ENCODE measurements around the gene FOLR1. TPM values are rescaled to one million over a fixed set of nuclear protein-coding genes. Genes with fewer than 3 reads are reported as not detected.
A peak's percentile ranks its signal among the peaks of the same experiment; 100 is the strongest.

FOLR1 gene
- total RNA-seq, 1 experiment from 2014 or later: not detected

DNA sequence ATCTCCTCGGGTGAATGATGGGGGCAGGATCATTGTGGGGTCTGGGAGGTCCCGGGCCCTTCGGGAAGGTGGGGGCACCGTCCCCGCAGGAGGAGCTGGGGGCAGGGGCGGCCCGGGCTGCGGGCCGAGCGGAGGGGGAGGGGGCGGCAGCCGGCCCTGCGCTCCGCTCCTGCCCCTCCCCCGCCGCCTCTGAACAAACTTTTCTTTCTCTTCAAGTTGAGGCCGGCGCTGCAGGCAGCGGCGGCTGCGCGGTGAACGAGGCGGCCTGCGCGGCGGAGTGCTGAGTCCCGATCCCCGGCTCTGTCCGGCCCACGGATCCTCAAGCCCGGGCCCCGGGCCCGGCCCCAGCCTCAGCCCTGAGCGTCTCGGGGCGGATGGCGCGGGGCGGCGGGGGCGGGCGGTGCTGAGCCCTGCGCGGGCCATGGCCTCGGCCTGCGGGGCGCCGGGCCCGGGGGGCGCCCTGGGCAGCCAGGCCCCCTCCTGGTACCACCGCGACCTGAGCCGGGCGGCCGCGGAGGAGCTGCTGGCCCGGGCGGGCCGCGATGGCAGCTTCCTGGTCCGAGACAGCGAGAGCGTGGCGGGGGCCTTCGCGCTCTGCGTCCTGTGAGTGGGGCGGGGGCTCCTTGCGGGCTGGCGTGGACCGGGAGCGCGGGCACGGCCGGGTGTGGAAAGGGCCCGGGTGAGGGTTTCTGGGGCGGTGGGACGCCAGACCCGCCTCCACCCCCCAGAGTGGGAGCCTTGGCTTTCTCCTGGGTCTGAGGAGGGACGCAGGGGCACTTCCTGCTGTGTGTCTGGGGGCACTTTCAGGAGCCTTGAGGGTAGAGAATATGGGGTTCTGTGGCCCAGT is 32.8 kb downstream of the FOLR1 start, which contains the start of gene INPPL1:
Gene INPPL1, plus strand, starts transcription at position 204 of the 847 bp plus-strand sequence. Its CDS starts 218 bp downstream, at position 422.
- ChIA-PET POLR2A (ENCODE audit: low non-redundant PET) (no interaction called here), CTCF (interaction anchor here (0.6 kb wide), 1 partner anchor 35 kb away, joined by 5 read pairs; no protein-coding TSS in a partner anchor)
- Histone ChIP-seq H3K27me3 (replicated peaks; ENCODE audit: insufficient read depth, low read depth, low read length, poor library complexity) (no peaks in the 10 kb centered on the region), H3K4me1 (ENCODE audit: insufficient read depth, low read length, poor library complexity, severe bottlenecking) (peaks cover 10% of the 10 kb centered on the region), H3K4me3 (ENCODE audit: low read depth, low read length, poor library complexity, severe bottlenecking) (peak within 1 kb of the TSS; percentile 79), H3K27ac (ENCODE audit: low read depth, low read length, poor library complexity, severe bottlenecking) (peak within 1 kb of the TSS; percentile 78), H3K9me3 (ENCODE audit: low read depth, low read length, poor library complexity, severe bottlenecking) (no peaks in the 10 kb centered on the region), H3K36me3 (ENCODE audit: insufficient read depth, low read length, poor library complexity, severe bottlenecking) (peaks cover 18% of the 10 kb centered on the region)
- no TSS peak for BruUV-seq (replicated peaks)
- DNase-seq (ENCODE audit: low spot score): peak; percentile 67
- intact Hi-C loops (cut with micrococcal nuclease; ENCODE audit: unreplicated experiment): loop anchor here (5.0 kb wide), 1 partner anchor 112 kb away; the partner anchor contains the start of gene ANAPC15
- TF ChIP-seq, protein P1, sequence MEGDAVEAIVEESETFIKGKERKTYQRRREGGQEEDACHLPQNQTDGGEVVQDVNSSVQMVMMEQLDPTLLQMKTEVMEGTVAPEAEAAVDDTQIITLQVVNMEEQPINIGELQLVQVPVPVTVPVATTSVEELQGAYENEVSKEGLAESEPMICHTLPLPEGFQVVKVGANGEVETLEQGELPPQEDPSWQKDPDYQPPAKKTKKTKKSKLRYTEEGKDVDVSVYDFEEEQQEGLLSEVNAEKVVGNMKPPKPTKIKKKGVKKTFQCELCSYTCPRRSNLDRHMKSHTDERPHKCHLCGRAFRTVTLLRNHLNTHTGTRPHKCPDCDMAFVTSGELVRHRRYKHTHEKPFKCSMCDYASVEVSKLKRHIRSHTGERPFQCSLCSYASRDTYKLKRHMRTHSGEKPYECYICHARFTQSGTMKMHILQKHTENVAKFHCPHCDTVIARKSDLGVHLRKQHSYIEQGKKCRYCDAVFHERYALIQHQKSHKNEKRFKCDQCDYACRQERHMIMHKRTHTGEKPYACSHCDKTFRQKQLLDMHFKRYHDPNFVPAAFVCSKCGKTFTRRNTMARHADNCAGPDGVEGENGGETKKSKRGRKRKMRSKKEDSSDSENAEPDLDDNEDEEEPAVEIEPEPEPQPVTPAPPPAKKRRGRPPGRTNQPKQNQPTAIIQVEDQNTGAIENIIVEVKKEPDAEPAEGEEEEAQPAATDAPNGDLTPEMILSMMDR (conservative IDR thresholded peaks at IDR 0.05; ENCODE audit: low read depth, low read length): no peak
- no peak for TF ChIP-seq EZH2 (IDR thresholded peaks at IDR 0.05; ENCODE audit: borderline replicate concordance, low read depth, low read length, poor library complexity, severe bottlenecking)

DNA sequence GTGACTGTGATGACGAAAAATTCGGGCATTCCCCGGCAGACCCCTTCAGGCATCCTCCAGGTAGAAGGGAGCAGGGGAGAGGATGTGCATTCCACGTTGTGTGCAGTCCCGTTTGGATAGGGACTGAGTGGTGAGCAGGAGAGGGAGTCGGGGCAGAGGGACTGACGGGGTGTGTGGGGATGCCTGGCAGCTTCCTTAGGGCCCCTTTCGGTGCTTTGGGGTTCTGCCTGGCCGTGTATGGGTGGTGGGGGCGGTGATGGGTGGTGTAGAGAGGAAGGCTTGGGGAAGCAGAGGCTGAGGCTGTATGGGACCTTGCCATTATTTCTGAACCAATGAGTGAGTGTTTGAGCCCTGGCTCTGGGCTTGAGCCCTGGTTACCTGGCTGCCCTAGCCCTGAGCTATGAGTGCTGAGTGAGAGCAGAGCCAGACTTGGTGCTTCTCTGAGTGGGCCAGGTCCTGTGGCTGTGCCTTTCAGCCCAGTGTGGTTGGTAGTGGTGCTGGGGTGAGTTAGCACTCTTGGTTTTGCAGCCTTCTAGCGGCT is 33.5 kb downstream of the FOLR1 start:
- TF ChIP-seq EZH2 (IDR thresholded peaks at IDR 0.05; ENCODE audit: borderline replicate concordance, low read depth, low read length, poor library complexity, severe bottlenecking): no peak
- TF ChIP-seq, protein P1 (conservative IDR thresholded peaks at IDR 0.05; ENCODE audit: low read depth, low read length): no peak
- no TSS peak for BruUV-seq (replicated peaks)
- intact Hi-C loops (cut with micrococcal nuclease; ENCODE audit: unreplicated experiment): no loop called here
- POLR2A ChIA-PET (ENCODE audit: low non-redundant PET): no interaction called here
- Histone ChIP-seq H3K27ac (ENCODE audit: low read depth, low read length, poor library complexity, severe bottlenecking) (peak overlapping the region; percentile 78), H3K9me3 (ENCODE audit: low read depth, low read length, poor library complexity, severe bottlenecking) (no peaks in the 10 kb centered on the region), H3K4me3 (ENCODE audit: low read depth, low read length, poor library complexity, severe bottlenecking) (peak overlapping the region; percentile 79), H3K27me3 (replicated peaks; ENCODE audit: insufficient read depth, low read depth, low read length, poor library complexity) (no peaks in the 10 kb centered on the region), H3K36me3 (ENCODE audit: insufficient read depth, low read length, poor library complexity, severe bottlenecking) (peaks cover 24% of the 10 kb centered on the region), H3K4me1 (ENCODE audit: insufficient read depth, low read length, poor library complexity, severe bottlenecking) (peaks cover 10% of the 10 kb centered on the region)
- CTCF ChIA-PET: no interaction called here
- DNase-seq (ENCODE audit: low spot score): no peak

DNA sequence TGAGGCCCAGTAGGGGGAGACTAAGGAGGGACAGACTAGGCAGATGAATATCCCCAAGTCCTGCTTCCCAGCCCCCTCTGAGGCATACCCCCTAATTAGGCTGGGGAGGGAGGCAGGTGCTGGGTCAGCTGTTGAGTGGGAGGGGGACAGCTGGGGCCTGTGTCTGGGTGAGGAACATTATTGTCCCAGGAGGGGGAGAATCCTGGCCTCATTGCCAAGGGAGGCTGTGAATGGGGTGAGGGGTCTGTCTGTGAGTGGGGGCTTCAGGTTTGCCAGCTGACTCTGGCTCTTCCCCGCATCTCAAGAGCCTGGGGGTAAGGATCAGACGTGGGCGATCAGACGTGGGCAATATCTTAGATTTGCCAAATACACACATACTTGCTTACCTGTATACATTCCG is 34.8 kb downstream of the FOLR1 start:
- Histone ChIP-seq H3K36me3 (ENCODE audit: insufficient read depth, low read length, poor library complexity, severe bottlenecking) (peaks cover 36% of the 10 kb centered on the region), H3K27me3 (replicated peaks; ENCODE audit: insufficient read depth, low read depth, low read length, poor library complexity) (no peaks in the 10 kb centered on the region), H3K9me3 (ENCODE audit: low read depth, low read length, poor library complexity, severe bottlenecking) (no peaks in the 10 kb centered on the region), H3K4me1 (ENCODE audit: insufficient read depth, low read length, poor library complexity, severe bottlenecking) (peaks cover 10% of the 10 kb centered on the region), H3K4me3 (ENCODE audit: low read depth, low read length, poor library complexity, severe bottlenecking) (no peak overlapping the region), H3K27ac (ENCODE audit: low read depth, low read length, poor library complexity, severe bottlenecking) (no peak overlapping the region)
- no peak for TF ChIP-seq EZH2 (IDR thresholded peaks at IDR 0.05; ENCODE audit: borderline replicate concordance, low read depth, low read length, poor library complexity, severe bottlenecking)
- TF ChIP-seq, protein P1 (conservative IDR thresholded peaks at IDR 0.05; ENCODE audit: low read depth, low read length): no peak
- POLR2A ChIA-PET (ENCODE audit: low non-redundant PET): interaction anchor here (0.7 kb wide), 1 partner anchor 8 kb away, joined by 19 read pairs; no protein-coding TSS in a partner anchor
- CTCF ChIA-PET: no interaction called here
- DNase-seq (ENCODE audit: low spot score): no peak
- no TSS peak for BruUV-seq (replicated peaks)
- intact Hi-C loops (cut with micrococcal nuclease; ENCODE audit: unreplicated experiment): no loop called here

All from A673 (cell line).